Breast epithelium (tissue), 4 donors: ENCODE measurements around the gene COL9A1. TPM values are rescaled to one million over a fixed set of nuclear protein-coding genes. Genes with fewer than 3 reads are reported as not detected.
"Not testable (repeated sequence)": the region's sequence is repeated elsewhere in the genome, so short reads cannot be mapped to it uniquely, and the experiment has no call there.

Experiments
- DNase-seq, 2 donors: peaks; one replicate each; pipeline ENCODE4 v3.0.0-alpha.2; 2019; ENCODE audit warnings: low spot score in 2 of 2
- H3K27ac ChIP-seq, 2 donors: fragments of 200-600 bp; sonication (generic) in 1 of 2; one replicate each; pipeline ENCODE4 v1.5.1; 2016 to 2019; ENCODE audit warnings: mild to moderate bottlenecking in 1 of 2
- H3K27me3 ChIP-seq, 2 donors: fragments of 200-600 bp; sonication (generic) in 1 of 2; one replicate each; pipeline versions ENCODE4 v1.5.1 to v1.6.0; 2017 to 2019; ENCODE audit warnings: control low read depth in 1 of 2, mild to moderate bottlenecking in 1 of 2
- H3K36me3 ChIP-seq: fragments of 200-600 bp; one replicate; pipeline ENCODE4 v1.5.1; 2019
- H3K4me1 ChIP-seq, 2 donors: fragments of 200-600 bp; sonication (generic); one replicate each; pipeline ENCODE4 v1.5.1; 2016 to 2019; ENCODE audit warnings: control low read depth in 1 of 2
- H3K4me3 ChIP-seq, 3 donors: fragments of 200-600 bp; sonication (generic); 1 replicate in 2 of 3; 2 replicates in 1 of 3; pipeline ENCODE4 v1.5.1; 2016 to 2019; ENCODE audit warnings: mild to moderate bottlenecking in 3 of 3, moderate library complexity in 2 of 3
- H3K9me3 ChIP-seq, 2 donors: fragments of 200-600 bp; sonication (generic) in 1 of 2; one replicate each; pipeline ENCODE4 v1.5.1; 2016 to 2019; ENCODE audit warnings: control low read depth in 1 of 2
- POLR2A ChIP-seq: fragments of 450-650 bp; IDR thresholded peaks from one replicate; pipeline ENCODE4 v1.6.1; 2016; ENCODE audit warnings: antibody characterized with exemption, mild to moderate bottlenecking, moderate library complexity
- POLR2AphosphoS5 ChIP-seq, 3 donors: sonication (generic); formaldehyde crosslinking; IDR thresholded peaks; one replicate each; pipeline ENCODE4 v1.6.1; 2017; ENCODE audit warnings: antibody characterized with exemption in 3 of 3
- intact Hi-C: fragments of 100-400 bp; cut with DNase I; formaldehyde crosslinking; loops from one replicate; pipeline ENCODE4 v1.15.1; 2023; ENCODE audit warnings: low total_unique reads
- total RNA-seq, 3 donors: library from RNA; depleted of rRNA; stranded (reverse); fragments of >200 nt; gene quantifications; one replicate each; pipeline ENCODE4 v1.1.0, GENCODE V29; 2016
- TF ChIP-seq, protein P1 (sequence below), 3 donors: fragments of 450-650 bp; IDR thresholded peaks; one replicate each; pipeline ENCODE4 v1.5.1; 2016 to 2017; ENCODE audit warnings: antibody characterized with exemption in 3 of 3, mild to moderate bottlenecking in 3 of 3, moderate library complexity in 3 of 3

COL9A1 gene
- under 1 TPM in 1 of 3 donors, not detected in 2; 0.32 TPM for total RNA-seq

DNA sequence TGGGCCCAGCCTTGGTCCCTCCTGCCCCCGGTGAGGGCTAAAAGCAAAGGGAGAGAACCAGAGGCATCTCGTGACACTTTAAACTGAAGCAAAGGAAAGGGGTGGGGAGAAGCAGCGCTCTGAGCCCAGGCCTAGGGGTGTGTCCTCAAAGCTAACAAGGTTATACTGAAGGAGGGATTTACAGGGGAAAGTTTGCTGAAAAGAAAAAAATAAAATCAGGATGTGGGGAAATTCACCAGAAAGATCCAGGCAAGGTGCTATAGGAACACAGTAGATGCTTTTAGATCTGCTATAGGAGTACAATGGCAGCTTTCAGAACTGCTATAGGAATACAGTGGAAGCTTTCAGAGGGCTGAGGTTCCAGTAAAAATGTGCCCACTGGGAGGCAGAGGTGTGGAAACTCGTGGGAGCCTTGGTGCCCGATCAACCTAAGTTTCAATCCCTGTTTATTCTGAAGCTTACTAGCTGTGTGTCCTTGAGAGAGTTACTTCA, at the start of gene COL9A1:
Gene COL9A1, minus strand, starts transcription at position 51 of the 492 bp plus-strand sequence. CDS start 160 bp downstream, outside the sequence.
- TF ChIP-seq, protein P1, sequence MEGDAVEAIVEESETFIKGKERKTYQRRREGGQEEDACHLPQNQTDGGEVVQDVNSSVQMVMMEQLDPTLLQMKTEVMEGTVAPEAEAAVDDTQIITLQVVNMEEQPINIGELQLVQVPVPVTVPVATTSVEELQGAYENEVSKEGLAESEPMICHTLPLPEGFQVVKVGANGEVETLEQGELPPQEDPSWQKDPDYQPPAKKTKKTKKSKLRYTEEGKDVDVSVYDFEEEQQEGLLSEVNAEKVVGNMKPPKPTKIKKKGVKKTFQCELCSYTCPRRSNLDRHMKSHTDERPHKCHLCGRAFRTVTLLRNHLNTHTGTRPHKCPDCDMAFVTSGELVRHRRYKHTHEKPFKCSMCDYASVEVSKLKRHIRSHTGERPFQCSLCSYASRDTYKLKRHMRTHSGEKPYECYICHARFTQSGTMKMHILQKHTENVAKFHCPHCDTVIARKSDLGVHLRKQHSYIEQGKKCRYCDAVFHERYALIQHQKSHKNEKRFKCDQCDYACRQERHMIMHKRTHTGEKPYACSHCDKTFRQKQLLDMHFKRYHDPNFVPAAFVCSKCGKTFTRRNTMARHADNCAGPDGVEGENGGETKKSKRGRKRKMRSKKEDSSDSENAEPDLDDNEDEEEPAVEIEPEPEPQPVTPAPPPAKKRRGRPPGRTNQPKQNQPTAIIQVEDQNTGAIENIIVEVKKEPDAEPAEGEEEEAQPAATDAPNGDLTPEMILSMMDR (IDR thresholded peaks at IDR 0.05) = no peak
- intact Hi-C loops = no loop called here
- Histone ChIP-seq H3K4me1 (no peaks in the 10 kb centered on the region), H3K9me3 (no peaks in the 10 kb centered on the region), H3K4me3 (no peak within 1 kb of the TSS), H3K36me3 (no peaks in the 10 kb centered on the region), H3K27ac (no peak within 1 kb of the TSS), H3K27me3 (peaks cover 0 to 24% of the 10 kb centered on the region in 2 donors)
- no peak for DNase-seq

DNA sequence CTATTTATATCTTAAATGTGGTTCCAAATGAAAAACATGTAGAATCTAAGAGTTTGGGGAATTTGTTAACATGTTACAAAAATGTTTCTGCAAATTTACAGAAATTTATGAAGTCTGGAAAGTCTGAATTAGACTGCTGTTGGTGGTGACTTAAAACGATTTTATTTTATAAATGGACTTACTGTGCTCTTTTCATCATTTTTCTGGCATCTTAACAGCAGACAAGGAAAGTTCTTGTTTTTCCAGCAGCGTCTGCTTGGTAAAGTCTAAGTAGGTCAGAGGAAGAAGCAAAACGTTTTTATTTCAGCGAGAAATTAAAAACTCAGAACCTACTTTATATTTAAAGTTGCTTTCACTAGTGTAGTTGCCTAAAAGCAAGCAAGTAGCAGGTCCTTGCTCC, 48.6 kb upstream of the COL9A1 start:
- no peak for TF ChIP-seq POLR2AphosphoS5 (IDR thresholded peaks at IDR 0.05)
- TF ChIP-seq, protein P1 (IDR thresholded peaks at IDR 0.05) = no peak
- TF ChIP-seq POLR2A = no peak
- no peak for DNase-seq

DNA sequence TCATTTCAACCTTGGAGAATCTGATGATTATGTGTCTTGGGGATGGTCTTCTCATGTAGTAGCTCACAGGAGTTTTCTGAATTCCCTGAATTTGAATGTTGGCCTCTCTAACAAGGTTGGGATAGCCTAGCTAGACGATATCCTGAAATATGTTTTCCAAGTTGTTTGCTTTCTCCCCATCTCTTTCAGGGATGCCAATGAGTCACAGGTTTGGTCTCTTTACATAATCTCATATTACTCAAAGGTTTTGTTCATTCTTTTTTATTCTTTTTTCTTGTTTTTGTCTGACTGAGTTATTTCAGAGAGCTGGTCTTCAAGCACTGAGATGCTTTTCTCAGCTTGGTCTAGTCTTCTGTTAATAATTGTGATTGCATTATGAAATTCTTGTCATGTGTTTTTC, 42.7 kb upstream of the COL9A1 start:
- DNase-seq = no peak
- H3K27ac ChIP-seq = no peak overlapping the region
- no peaks in the 10 kb centered on the region for H3K36me3 ChIP-seq
- no peaks in the 10 kb centered on the region for H3K4me1 ChIP-seq
- intact Hi-C loops = no loop called here
- TF ChIP-seq, protein P1 (IDR thresholded peaks at IDR 0.05) = no peak
- no peak for TF ChIP-seq POLR2A
- no peak for TF ChIP-seq POLR2AphosphoS5 (IDR thresholded peaks at IDR 0.05)
- H3K27me3 ChIP-seq = no peaks in the 10 kb centered on the region
- H3K4me3 ChIP-seq = no peak overlapping the region
- no peaks in the 10 kb centered on the region for H3K9me3 ChIP-seq

More for the DNA sequence above, 48.6 kb upstream of the COL9A1 start:
- intact Hi-C loops = no loop called here
- H3K27ac ChIP-seq = no peak overlapping the region
- H3K9me3 ChIP-seq = no peaks in the 10 kb centered on the region
- H3K4me3 ChIP-seq = no peak overlapping the region
- H3K4me1 ChIP-seq = no peaks in the 10 kb centered on the region
- H3K36me3 ChIP-seq = no peaks in the 10 kb centered on the region
- no peaks in the 10 kb centered on the region for H3K27me3 ChIP-seq

DNA sequence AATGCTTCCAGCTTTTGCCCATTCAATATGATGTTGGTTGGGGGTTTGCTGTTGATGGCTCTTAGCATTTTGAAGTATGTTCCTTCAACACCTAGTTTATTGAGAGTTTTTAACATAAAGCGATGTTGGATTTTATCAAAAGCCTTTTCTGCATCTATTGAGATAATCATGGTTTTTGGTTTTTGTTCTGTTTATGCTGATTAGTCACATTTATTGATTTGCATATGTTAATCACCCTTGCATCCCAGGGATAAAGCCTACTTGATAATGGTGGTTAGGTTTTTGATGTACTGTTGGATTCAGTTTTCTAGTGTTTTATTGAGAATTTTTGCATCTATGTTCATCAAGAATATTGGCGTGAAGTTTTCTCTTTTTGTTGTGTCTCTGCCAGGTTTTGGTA, 40.4 kb upstream of the COL9A1 start:
- no peaks in the 10 kb centered on the region for H3K27me3 ChIP-seq
- H3K36me3 ChIP-seq = no peaks in the 10 kb centered on the region
- no peak overlapping the region for H3K27ac ChIP-seq
- H3K4me1 ChIP-seq = no peaks in the 10 kb centered on the region
- intact Hi-C loops = no loop called here
- peaks cover 0 to 10% of the 10 kb centered on the region in 2 donors for H3K9me3 ChIP-seq
- no peak overlapping the region for H3K4me3 ChIP-seq
- TF ChIP-seq POLR2A = no peak
- TF ChIP-seq POLR2AphosphoS5 (IDR thresholded peaks at IDR 0.05) = no peak
- TF ChIP-seq, protein P1 (IDR thresholded peaks at IDR 0.05) = no peak
- DNase-seq = no peak

DNA sequence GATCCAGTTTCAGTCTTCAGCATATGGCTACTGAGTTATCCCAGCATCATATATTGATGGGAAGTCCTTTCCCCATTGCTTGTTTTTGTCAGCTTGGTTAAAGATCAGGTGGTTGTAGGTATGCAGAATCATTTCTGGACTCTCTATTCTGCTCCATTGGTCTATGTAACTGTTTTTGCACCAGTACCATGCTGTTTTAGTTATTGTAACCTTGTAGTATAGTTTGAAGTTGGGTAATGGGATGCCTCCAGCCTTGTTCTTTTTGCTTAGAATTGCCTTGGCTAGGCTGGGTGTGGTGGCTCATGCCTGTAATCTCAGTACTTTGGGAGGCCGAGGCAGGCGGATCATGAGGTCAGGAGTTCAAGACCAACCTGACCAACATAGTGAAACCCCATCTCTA, 36.9 kb upstream of the COL9A1 start:
- DNase-seq, intact Hi-C loops, H3K36me3 ChIP-seq, H3K4me1 ChIP-seq, H3K27me3 ChIP-seq, H3K4me3 ChIP-seq, H3K27ac ChIP-seq: not testable (repeated sequence)
- peaks cover 0 to 10% of the 10 kb centered on the region in 2 donors for H3K9me3 ChIP-seq

DNA sequence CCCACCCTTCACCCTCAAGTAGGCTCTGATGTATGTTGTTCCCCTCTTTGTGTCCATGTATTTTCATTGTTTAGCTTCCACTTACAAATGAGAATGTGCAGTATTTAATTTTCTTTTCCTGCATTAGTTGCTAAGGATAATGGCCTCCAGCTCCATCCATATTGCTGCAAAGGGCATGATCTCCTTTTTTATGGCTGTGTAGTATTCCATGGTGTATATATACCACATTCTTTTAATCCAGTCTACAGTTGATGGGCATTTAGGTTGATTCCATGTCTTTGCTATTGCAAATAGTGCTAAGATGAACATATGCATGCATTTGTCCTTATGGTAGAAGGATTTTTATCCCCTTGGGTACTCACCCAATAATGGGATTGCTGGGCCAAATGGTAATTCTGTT, 35.9 kb upstream of the COL9A1 start:
- TF ChIP-seq POLR2A (no peak), POLR2AphosphoS5 (IDR thresholded peaks at IDR 0.05) (no peak)
- TF ChIP-seq, protein P1 (IDR thresholded peaks at IDR 0.05) = no peak
- Histone ChIP-seq H3K27ac (no peak overlapping the region), H3K36me3 (no peaks in the 10 kb centered on the region), H3K27me3 (no peaks in the 10 kb centered on the region), H3K9me3 (peaks cover 0 to 10% of the 10 kb centered on the region in 2 donors), H3K4me1 (no peaks in the 10 kb centered on the region), H3K4me3 (no peak overlapping the region)
- DNase-seq = no peak
- intact Hi-C loops = no loop called here
